GM12878 (cell line): ENCODE measurements around the gene BEND7. TPM values are rescaled to one million over a fixed set of nuclear protein-coding genes. Genes with fewer than 3 reads are reported as not detected.

Experiments
- ATAC-seq: fragments of 200-7000 bp; cut with Tn5 transposase; 3 replicates; pipeline ENCODE4 v1.9.1; 2020; ENCODE audit warnings: mild to moderate bottlenecking, moderate library complexity
- BruUV-seq: library from RNA; stranded (reverse); fragments of 400-500 nt; replicated peaks from 2 replicates; lab custom pipeline; 2021; lab: Mats Ljungman, UMichigan
- CTCF ChIA-PET: fragments of 300-600 bp; sonication (Branson Sonifier 250); formaldehyde crosslinking; extraction: SDS; loops from one replicate; lab custom pipeline; 2021; ENCODE audit warnings: inconsistent platforms; lab: Yijun Ruan, JAX
- POLR2A ChIA-PET: fragments of 350-600 bp; formaldehyde crosslinking; extraction: SDS; loops from one replicate; lab custom pipeline; 2021; ENCODE audit warnings: inconsistent platforms; lab: Charles Lee
- RAD21 ChIA-PET: fragments of 300-600 bp; sonication (Branson Sonifier 250); formaldehyde crosslinking; loops from one replicate; lab custom pipeline; 2023; ENCODE audit warnings: antibody characterized with exemption; ENCODE audit not compliant: unreplicated experiment; lab: Charles Lee
- SMC1A ChIA-PET: fragments of 300-600 bp; sonication (Branson Sonifier 250); formaldehyde crosslinking; loops from one replicate; lab custom pipeline; 2023; ENCODE audit not compliant: unreplicated experiment, uncharacterized antibody; lab: Charles Lee
- DNase-seq: peaks from one replicate; pipeline ENCODE4 v3.0.0-alpha.2; 2011; ENCODE audit warnings: low read depth, low spot score
- FAIRE-seq: peaks from 3 replicates; lab custom pipeline; 2011; peaks lifted over from hg19 to GRCh38; lab: Jason Lieb, UNC
- H2AFZ ChIP-seq: 2 replicates; pipeline ENCODE4 v1.6.0; 2011; ENCODE audit warnings: low read depth, low read length, control low read depth; ENCODE audit not compliant: control insufficient read depth
- H3K27ac ChIP-seq: 2 replicates; pipeline ENCODE4 v1.5.1; 2011; ENCODE audit warnings: control low read depth; ENCODE audit not compliant: control insufficient read depth, insufficient read depth
- H3K27me3 ChIP-seq, 2 experiments: replicated peaks in 1 of 2; 2 replicates each; pipeline versions ENCODE4 v1.6.0 to v1.6.1; 2011; ENCODE audit warnings: low read length in 1 of 2; ENCODE audit not compliant: control insufficient read depth in 2 of 2, insufficient read depth in 2 of 2
- H3K36me3 ChIP-seq, 2 experiments: 2 replicates each; pipeline ENCODE4 v1.5.1; 2011; ENCODE audit warnings: low read length in 1 of 2; ENCODE audit not compliant: control insufficient read depth in 2 of 2, insufficient read depth in 2 of 2
- H3K4me1 ChIP-seq: 2 replicates; pipeline ENCODE4 v1.6.1; 2011; ENCODE audit warnings: mild to moderate bottlenecking, low read length, moderate library complexity, mixed read lengths; ENCODE audit not compliant: control insufficient read depth, insufficient read depth
- H3K4me2 ChIP-seq: 2 replicates; pipeline ENCODE4 v1.6.0; 2011; ENCODE audit warnings: control low read depth; ENCODE audit not compliant: control insufficient read depth, insufficient read depth
- H3K4me3 ChIP-seq: fragments of 200-600 bp; sonication (generic); 2 replicates; pipeline ENCODE4 v1.5.1; 2016
- H3K79me2 ChIP-seq: 2 replicates; pipeline ENCODE4 v1.6.0; 2011; ENCODE audit warnings: low read length; ENCODE audit not compliant: control insufficient read depth, insufficient read depth
- H3K9ac ChIP-seq: 2 replicates; pipeline ENCODE4 v1.8.0; 2011; ENCODE audit warnings: low read length, control low read depth, mixed read lengths; ENCODE audit not compliant: control insufficient read depth, insufficient read depth
- H3K9me3 ChIP-seq: replicated peaks from 3 replicates; pipeline ENCODE4 v1.5.1; 2011; ENCODE audit warnings: mild to moderate bottlenecking, low read length; ENCODE audit not compliant: control insufficient read depth, insufficient read depth
- H4K20me1 ChIP-seq: 2 replicates; pipeline ENCODE4 v1.6.0; 2011; ENCODE audit not compliant: control insufficient read depth, insufficient read depth
- CHD4 ChIP-seq: fragments of 200-600 bp; sonication (generic); IDR thresholded peaks from 2 replicates; pipeline ENCODE4 v1.6.1; 2016; ENCODE audit warnings: mild to moderate bottlenecking
- CTCF ChIP-seq, 3 experiments: IDR thresholded peaks in 2 of 3; conservative IDR thresholded peaks in 1 of 3; 2 replicates each; pipeline ENCODE4 v1.5.1; 2011; ENCODE audit warnings: low read depth in 3 of 3, low read length in 3 of 3, mild to moderate bottlenecking in 3 of 3, control low read depth in 2 of 3, moderate library complexity in 2 of 3, inconsistent platforms in 1 of 3, mixed read lengths in 1 of 3; ENCODE audit not compliant: control insufficient read depth in 2 of 3, insufficient read depth in 1 of 3; ENCODE audit errors: extremely low read depth in 1 of 3
- MEF2A ChIP-seq: IDR thresholded peaks from 2 replicates; pipeline ENCODE4 v1.6.1; 2011; ENCODE audit warnings: low read depth, mild to moderate bottlenecking, low read length, moderate library complexity; ENCODE audit not compliant: insufficient read depth
- MTA2 ChIP-seq: fragments of 450-650 bp; IDR thresholded peaks from 2 replicates; pipeline ENCODE4 v1.6.1; 2016; ENCODE audit warnings: low read depth, mild to moderate bottlenecking, moderate library complexity
- RB1 ChIP-seq: fragments of 450-650 bp; formaldehyde crosslinking; IDR thresholded peaks from 2 replicates; pipeline ENCODE4 v1.6.1; 2017; ENCODE audit warnings: mild to moderate bottlenecking, borderline replicate concordance
- SP1 ChIP-seq: IDR thresholded peaks from one replicate; pipeline ENCODE4 v1.6.1; 2011; ENCODE audit warnings: low read depth, low read length
- SPI1 ChIP-seq: IDR thresholded peaks from 2 replicates; pipeline ENCODE4 v1.6.1; 2011; ENCODE audit warnings: low read depth, mild to moderate bottlenecking, low read length, moderate library complexity, borderline replicate concordance; ENCODE audit not compliant: insufficient read depth
- SRF ChIP-seq, 2 experiments: IDR thresholded peaks; 2 replicates each; pipeline ENCODE4 v1.6.1; 2011; ENCODE audit warnings: low read depth in 2 of 2, low read length in 2 of 2, mild to moderate bottlenecking in 1 of 2, moderate library complexity in 1 of 2
- USF2 ChIP-seq: IDR thresholded peaks from 2 replicates; pipeline ENCODE4 v1.6.1; 2011; ENCODE audit warnings: low read depth, low read length, improper control_type of control experiment, borderline replicate concordance
- WGBS: methylation state at CpG from one replicate; pipeline ENCODE4 v1.1.6; 2016; ENCODE audit warnings: low lambda C conversion rate; ENCODE audit not compliant: insufficient replicate concordance, insufficient coverage; ENCODE audit errors: missing lambda C conversion rate; 5-methylcytosine and 5-hydroxymethylcytosine counted together
- in situ Hi-C: fragments of 300-500 bp; cut with MboI; formaldehyde crosslinking; loops from 9 replicates; pipeline ENCODE4 v1.14.3; 2018; ENCODE audit warnings: mixed read lengths
- intact Hi-C: fragments of 100-400 bp; cut with micrococcal nuclease; formaldehyde crosslinking; loops from one replicate; pipeline ENCODE4 v1.14.2; 2022; ENCODE audit not compliant: unreplicated experiment
- polyA plus RNA-seq, 11 experiments: library from polyadenylated mRNA; depleted of rRNA in 4 of 11; unstranded in 6 of 11; stranded (reverse) in 5 of 11; fragments of >200 nt; fragmentation: Nextera tagmentation in 4 of 11; fragmentation: Illumina TruSeq in 1 of 11; extraction: Ambion mirVana in 4 of 11; extraction: Trizol in 1 of 11; gene quantifications; 1 replicate in 1 of 11; 2 replicates in 10 of 11; pipeline versions ENCODE4 v1.2.1 to v1.2.3, GENCODE V29; 2011 to 2016; ENCODE audit warnings: inconsistent platforms in 2 of 11, missing spikeins in 2 of 11, low read depth in 1 of 11
- total RNA-seq, 4 experiments: library from RNA; depleted of rRNA in 3 of 4; stranded (reverse); fragments of >200 nt in 3 of 4; fragmentation: Illumina TruSeq in 1 of 4; extraction: Trizol in 1 of 4; gene quantifications; 2 replicates each; pipeline versions ENCODE4 v1.2.1 to v1.2.3, GENCODE V29; 2013 to 2021
- TF ChIP-seq, protein P1 (sequence below): IDR thresholded peaks from 2 replicates; pipeline ENCODE4 v1.6.1; 2011; ENCODE audit warnings: mild to moderate bottlenecking, low read depth, low read length, moderate library complexity; ENCODE audit not compliant: insufficient replicate concordance
- TF ChIP-seq, protein P2 (sequence below): fragments of 450-650 bp; IDR thresholded peaks from 2 replicates; pipeline ENCODE4 v1.6.1; 2017; ENCODE audit warnings: antibody characterized with exemption, mild to moderate bottlenecking, moderate library complexity
- TF ChIP-seq, protein P3 (sequence below): fragments of 450-650 bp; IDR thresholded peaks from 2 replicates; pipeline ENCODE4 v1.6.1; 2014; ENCODE audit warnings: mild to moderate bottlenecking

Gene BEND7
- total and polyA plus RNA-seq, 10 of the 15 experiments (the other 5 are each of a cell fraction or from before 2014, with no cell fraction given), result not detected

GRCh38 chr10:13422800-13423199 is 106.0 kb downstream of the BEND7 start:
- no peak overlapping the region for H3K27ac ChIP-seq
- no peak overlapping the region for H3K9ac ChIP-seq
- H3K36me3 ChIP-seq, result no peaks in the 10 kb centered on the region
- H3K4me1 ChIP-seq, result peaks cover 8% of the 10 kb centered on the region; the same call in 1 of the 2 replicates
- no peak for DNase-seq
- FAIRE-seq, result peak; percentile 59
- no peaks in the 10 kb centered on the region for H4K20me1 ChIP-seq
- no peaks in the 10 kb centered on the region; a peak in 1 of 4 replicates for H3K27me3 ChIP-seq
- no peaks in the 10 kb centered on the region; the same call in 2 of the 3 replicates for H3K9me3 ChIP-seq
- ATAC-seq, result no peak
- H2AFZ ChIP-seq, result no peak overlapping the region; the same call in 1 of the 2 replicates
- in situ Hi-C loops (no loop called here), intact Hi-C loops (no loop called here)
- ChIA-PET SMC1A (no interaction called here), CTCF (no interaction called here), POLR2A (no interaction called here), RAD21 (no interaction called here)
- H3K79me2 ChIP-seq, result no peaks in the 10 kb centered on the region
- peak overlapping the region; percentile 38; the same call in 1 of the 2 replicates for H3K4me2 ChIP-seq
- BruUV-seq, result no TSS peak
- 0 out of 2 replicates have a peak, but pooled peaks have one; percentile 10 for TF ChIP-seq MEF2A
- no peak for TF ChIP-seq CHD4
- TF ChIP-seq SP1, result no peak
- TF ChIP-seq SPI1, result peak; percentile 41; the same call in 1 of the 2 replicates
- no peak for TF ChIP-seq SRF (IDR thresholded peaks at IDR 0.05; ENCODE audit: low read depth in 2 of 2, low read length in 2 of 2)
- no peak for TF ChIP-seq MTA2
- TF ChIP-seq, protein P1, sequence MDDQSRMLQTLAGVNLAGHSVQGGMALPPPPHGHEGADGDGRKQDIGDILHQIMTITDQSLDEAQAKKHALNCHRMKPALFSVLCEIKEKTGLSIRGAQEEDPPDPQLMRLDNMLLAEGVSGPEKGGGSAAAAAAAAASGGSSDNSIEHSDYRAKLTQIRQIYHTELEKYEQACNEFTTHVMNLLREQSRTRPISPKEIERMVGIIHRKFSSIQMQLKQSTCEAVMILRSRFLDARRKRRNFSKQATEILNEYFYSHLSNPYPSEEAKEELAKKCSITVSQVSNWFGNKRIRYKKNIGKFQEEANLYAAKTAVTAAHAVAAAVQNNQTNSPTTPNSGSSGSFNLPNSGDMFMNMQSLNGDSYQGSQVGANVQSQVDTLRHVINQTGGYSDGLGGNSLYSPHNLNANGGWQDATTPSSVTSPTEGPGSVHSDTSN, result no peak
- TF ChIP-seq, protein P2, sequence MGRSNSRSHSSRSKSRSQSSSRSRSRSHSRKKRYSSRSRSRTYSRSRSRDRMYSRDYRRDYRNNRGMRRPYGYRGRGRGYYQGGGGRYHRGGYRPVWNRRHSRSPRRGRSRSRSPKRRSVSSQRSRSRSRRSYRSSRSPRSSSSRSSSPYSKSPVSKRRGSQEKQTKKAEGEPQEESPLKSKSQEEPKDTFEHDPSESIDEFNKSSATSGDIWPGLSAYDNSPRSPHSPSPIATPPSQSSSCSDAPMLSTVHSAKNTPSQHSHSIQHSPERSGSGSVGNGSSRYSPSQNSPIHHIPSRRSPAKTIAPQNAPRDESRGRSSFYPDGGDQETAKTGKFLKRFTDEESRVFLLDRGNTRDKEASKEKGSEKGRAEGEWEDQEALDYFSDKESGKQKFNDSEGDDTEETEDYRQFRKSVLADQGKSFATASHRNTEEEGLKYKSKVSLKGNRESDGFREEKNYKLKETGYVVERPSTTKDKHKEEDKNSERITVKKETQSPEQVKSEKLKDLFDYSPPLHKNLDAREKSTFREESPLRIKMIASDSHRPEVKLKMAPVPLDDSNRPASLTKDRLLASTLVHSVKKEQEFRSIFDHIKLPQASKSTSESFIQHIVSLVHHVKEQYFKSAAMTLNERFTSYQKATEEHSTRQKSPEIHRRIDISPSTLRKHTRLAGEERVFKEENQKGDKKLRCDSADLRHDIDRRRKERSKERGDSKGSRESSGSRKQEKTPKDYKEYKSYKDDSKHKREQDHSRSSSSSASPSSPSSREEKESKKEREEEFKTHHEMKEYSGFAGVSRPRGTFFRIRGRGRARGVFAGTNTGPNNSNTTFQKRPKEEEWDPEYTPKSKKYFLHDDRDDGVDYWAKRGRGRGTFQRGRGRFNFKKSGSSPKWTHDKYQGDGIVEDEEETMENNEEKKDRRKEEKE, result no peak
- TF ChIP-seq CTCF (IDR thresholded peaks at IDR 0.05 in 2 of 3, conservative IDR thresholded peaks at IDR 0.05 in 1 of 3; ENCODE audit: control insufficient read depth in 2 of 3, extremely low read depth in 1 of 3, insufficient read depth in 1 of 3, low read depth in 3 of 3, low read length in 3 of 3), result no peak
- TF ChIP-seq USF2, result no peak
- no peak for TF ChIP-seq RB1
- TF ChIP-seq, protein P3, sequence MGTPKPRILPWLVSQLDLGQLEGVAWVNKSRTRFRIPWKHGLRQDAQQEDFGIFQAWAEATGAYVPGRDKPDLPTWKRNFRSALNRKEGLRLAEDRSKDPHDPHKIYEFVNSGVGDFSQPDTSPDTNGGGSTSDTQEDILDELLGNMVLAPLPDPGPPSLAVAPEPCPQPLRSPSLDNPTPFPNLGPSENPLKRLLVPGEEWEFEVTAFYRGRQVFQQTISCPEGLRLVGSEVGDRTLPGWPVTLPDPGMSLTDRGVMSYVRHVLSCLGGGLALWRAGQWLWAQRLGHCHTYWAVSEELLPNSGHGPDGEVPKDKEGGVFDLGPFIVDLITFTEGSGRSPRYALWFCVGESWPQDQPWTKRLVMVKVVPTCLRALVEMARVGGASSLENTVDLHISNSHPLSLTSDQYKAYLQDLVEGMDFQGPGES, result no peak
- no peak overlapping the region for H3K4me3 ChIP-seq
- WGBS, result 28% methylated on average over 9 of the region's 9 CpGs
